KBM-7 (cell line): ENCODE data around the gene ORM2.

Experiments used
- DNase-seq: peaks from one replicate; pipeline ENCODE4 v3.0.0-alpha.2; 2015
- in situ Hi-C: fragments of 300-500 bp; cut with MboI; formaldehyde crosslinking; loops from 2 replicates; pipeline ENCODE4 v1.14.3; 2020; ENCODE audit warnings: low sequenced_read_pairs, low pct_unique_long_range_greater_than_20kb, mixed read lengths

Gene ORM2

DNA sequence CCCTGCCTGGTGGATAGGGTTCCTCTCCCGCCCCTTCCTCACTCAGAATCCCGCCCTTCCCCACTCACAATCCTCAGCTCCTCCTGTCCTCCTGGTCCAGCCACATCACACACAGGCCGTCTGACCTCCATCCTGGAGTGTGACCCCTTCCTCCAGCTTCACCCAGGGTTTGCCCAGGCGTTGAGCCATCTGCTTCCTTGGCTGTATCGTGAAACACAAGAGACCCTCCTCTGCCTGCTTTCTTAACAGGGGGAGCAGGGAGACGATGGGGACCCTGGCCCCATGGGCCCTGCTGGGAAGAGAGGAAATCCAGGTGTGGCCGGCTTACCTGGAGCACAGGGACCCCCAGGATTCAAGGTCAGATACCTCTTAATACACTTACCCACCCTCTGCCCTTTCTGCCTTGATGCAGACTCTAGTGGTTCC, 39.1 kb upstream of the ORM2 start:
- DNase-seq, result no peak
- in situ Hi-C loops, result no loop called here

GRCh38 chr9:114291064-114291474, 38.6 kb upstream of the ORM2 start:
- in situ Hi-C loops, result no loop called here
- DNase-seq, result peak; percentile 74

- DNase-seq, result no peak
- in situ Hi-C loops, result no loop called here
These were observed 37.6 kb upstream of the ORM2 start for GRCh38 chr9:114291886-114292590.

DNA sequence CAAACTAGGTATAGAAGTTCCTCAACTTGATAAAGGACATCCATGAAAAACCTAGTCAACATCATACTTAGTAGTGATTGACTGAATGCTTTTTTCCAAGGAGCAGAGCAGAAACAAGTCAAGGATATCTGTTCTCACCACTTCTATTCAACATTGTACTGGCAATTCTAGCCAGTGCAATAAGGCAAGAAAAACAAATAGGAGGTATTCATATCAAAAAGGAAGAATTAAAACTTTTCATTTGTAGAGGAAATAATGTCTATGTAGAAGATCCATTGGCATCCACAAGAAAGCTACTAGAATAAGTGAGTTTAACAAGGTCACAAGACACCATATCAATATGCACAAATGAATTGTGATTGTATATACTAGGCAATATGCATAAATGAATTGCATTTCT, 35.0 kb upstream of the ORM2 start:
- DNase-seq, result no peak
- in situ Hi-C loops, result no loop called here

- in situ Hi-C loops, result no loop called here
- DNase-seq, result no peak
These were observed 33.3 kb upstream of the ORM2 start for GRCh38 chr9:114296338-114296737.

GRCh38 chr9:114299286-114300152, 30.1 kb upstream of the ORM2 start:
- DNase-seq, result no peak
- in situ Hi-C loops, result no loop called here

DNA sequence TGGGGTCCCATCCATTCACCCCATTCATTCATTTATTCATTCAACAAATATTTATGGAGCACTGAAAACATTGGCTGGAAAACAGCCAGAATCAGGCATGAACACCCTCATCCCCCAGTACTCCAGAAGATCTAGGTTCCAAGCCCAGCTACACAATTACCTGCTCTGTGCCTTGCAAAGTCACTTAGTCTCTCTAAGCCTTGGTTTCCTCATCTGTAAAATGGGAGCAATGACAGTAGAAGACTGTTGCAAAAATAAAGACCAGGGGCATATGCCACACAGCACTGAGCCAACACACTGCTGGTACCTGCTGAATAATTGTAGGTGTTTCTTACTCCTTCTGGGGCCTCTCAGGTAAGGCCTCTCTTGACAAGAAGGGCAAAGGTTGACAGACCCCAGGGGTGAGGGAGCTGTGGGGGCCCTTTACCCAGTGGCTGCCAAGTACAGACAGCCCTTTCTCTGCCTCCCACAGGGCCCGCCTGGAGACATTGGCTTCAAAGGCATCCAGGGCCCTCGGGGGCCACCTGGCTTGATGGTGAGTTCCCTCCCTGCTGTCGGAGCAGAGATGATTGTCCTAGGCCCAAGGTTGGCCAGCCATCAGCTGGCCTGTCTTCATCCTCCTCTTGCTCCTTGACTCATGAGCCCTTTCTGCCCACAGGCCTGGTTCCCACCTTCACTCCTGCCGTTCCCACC, 29.4 kb upstream of the ORM2 start:
- in situ Hi-C loops, result no loop called here
- no peak for DNase-seq

- in situ Hi-C loops, result no loop called here
- DNase-seq, result no peak
These were observed 28.5 kb upstream of the ORM2 start for GRCh38 chr9:114300846-114301797.

GRCh38 chr9:114301798-114302565, 27.7 kb upstream of the ORM2 start:
- in situ Hi-C loops, result no loop called here
- DNase-seq, result no peak

- in situ Hi-C loops, result no loop called here
- DNase-seq, result no peak
These were observed 26.9 kb upstream of the ORM2 start for GRCh38 chr9:114302727-114303126.

DNA sequence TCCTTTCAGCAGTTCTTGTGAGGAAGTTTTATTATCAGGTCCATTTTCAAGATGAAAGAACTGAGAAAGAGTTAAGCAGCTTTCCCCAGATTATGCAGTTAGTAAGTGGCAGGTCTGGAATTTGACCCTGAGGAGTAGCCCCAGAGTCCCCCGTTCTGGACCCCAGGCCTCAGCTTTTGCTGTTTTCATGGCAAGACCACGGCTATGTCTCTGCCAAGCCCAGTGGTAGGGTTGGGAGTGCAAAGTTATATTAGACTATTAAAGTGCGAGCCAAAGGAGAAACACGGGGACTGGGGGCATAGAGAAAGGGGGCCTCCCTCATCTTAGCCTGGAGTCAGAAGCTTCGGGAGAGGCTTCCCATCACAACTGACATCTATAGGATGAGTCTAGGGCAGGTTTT, 26.1 kb upstream of the ORM2 start:
- in situ Hi-C loops, result no loop called here
- DNase-seq, result no peak

GRCh38 chr9:114303977-114304376, 25.7 kb upstream of the ORM2 start:
- DNase-seq, result no peak
- in situ Hi-C loops, result no loop called here

GRCh38 chr9:114304416-114305188, 25.1 kb upstream of the ORM2 start:
- DNase-seq, result no peak
- in situ Hi-C loops, result no loop called here

- in situ Hi-C loops, result no loop called here
- no peak for DNase-seq
These were observed 21.8 kb upstream of the ORM2 start for GRCh38 chr9:114307899-114308267.

- no peak for DNase-seq
- in situ Hi-C loops, result no loop called here
These were observed 21.2 kb upstream of the ORM2 start for GRCh38 chr9:114308361-114308950.

DNA sequence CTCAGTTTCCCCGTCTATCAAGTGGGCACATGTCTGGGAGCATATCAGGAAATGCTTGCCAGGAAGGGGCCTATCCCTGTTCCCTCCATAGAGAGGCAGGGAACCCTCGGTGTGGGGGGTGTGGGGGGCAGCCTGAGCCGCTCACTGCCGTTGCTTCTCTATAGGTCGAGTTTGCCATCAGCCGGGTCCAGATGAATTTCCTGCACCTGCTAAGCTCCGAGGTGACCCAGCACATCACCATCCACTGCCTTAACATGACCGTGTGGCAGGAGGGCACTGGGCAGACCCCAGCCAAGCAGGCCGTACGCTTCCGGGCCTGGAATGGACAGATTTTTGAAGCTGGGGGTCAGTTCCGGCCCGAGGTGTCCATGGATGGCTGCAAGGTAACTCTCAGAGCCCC, 20.6 kb upstream of the ORM2 start:
- in situ Hi-C loops, result no loop called here
- no peak for DNase-seq
